ENCODE data around the gene DIAPH1. TPM values are rescaled to one million over a fixed set of nuclear protein-coding genes. Genes with fewer than 3 reads are reported as not detected.

Gene DIAPH1
- total RNA-seq, 1 donor from 2014 or later = 63.5 TPM

Other genes starting within 250 kb of the DIAPH1 start
- 0.60 and 0.73 TPM in 2 replicates for gene PCDHGB3, start 248.8 kb downstream of the DIAPH1 start, total RNA-seq
- 0.60 and 0.80 TPM in 2 replicates for gene PCDHGA6, start 245.1 kb downstream of the DIAPH1 start, total RNA-seq
- gene PCDHGA7, start 236.3 kb downstream of the DIAPH1 start, total RNA-seq = 0.41 and 0.49 TPM in 2 replicates
- 16.1 and 17.0 TPM in 2 replicates for gene PCDHGB4, start 231.3 kb downstream of the DIAPH1 start, total RNA-seq
- 1.5 and 1.9 TPM in 2 replicates for gene PCDHGA8, start 226.4 kb downstream of the DIAPH1 start, total RNA-seq
- gene PCDHGB5, start 221.1 kb downstream of the DIAPH1 start, total RNA-seq = 4.0 and 4.2 TPM in 2 replicates
- 1.5 and 1.8 TPM in 2 replicates for gene PCDHGA9, start 216.2 kb downstream of the DIAPH1 start, total RNA-seq
- 23.1 and 24.0 TPM in 2 replicates for gene PCDHGB6, start 211.0 kb downstream of the DIAPH1 start, total RNA-seq
- 14.3 and 14.6 TPM in 2 replicates for gene PCDHGA10, start 206.0 kb downstream of the DIAPH1 start, total RNA-seq
- gene PCDHGB7, start 201.3 kb downstream of the DIAPH1 start, total RNA-seq = 6.0 and 8.0 TPM in 2 replicates
- 3.1 and 3.3 TPM in 2 replicates for gene PCDHGA11, start 197.9 kb downstream of the DIAPH1 start, total RNA-seq
- 2.9 and 3.2 TPM in 2 replicates for gene PCDHGA12, start 188.5 kb downstream of the DIAPH1 start, total RNA-seq
- 25.8 and 29.7 TPM in 2 replicates for gene PCDHGC3, start 143.0 kb downstream of the DIAPH1 start, total RNA-seq
- gene PCDHGC4, start 134.0 kb downstream of the DIAPH1 start, total RNA-seq = 3.0 and 3.8 TPM in 2 replicates
- gene PCDHGC5, start 129.9 kb downstream of the DIAPH1 start, total RNA-seq = 1.2 and 1.3 TPM in 2 replicates
- 101 and 103 TPM in 2 replicates for gene HDAC3, start 17.8 kb upstream of the DIAPH1 start, total RNA-seq
- gene RELL2, start 18.0 kb upstream of the DIAPH1 start, total RNA-seq = 5.2 and 6.7 TPM in 2 replicates
- 27.7 and 30.7 TPM in 2 replicates for gene FCHSD1, start 32.4 kb upstream of the DIAPH1 start, total RNA-seq
- 6.2 and 6.4 TPM in 2 replicates for gene ARAP3, start 63.2 kb upstream of the DIAPH1 start, total RNA-seq